HS-5 (cell line): ENCODE results near the gene RAD9A.

Experiments used
- DNase-seq: peaks from one replicate; pipeline ENCODE4 v3.0.0-alpha.2; 2012; ENCODE audit warnings: low read depth

The RAD9A gene

GRCh38 chr11:67391304-67392182 is at the start of gene RAD9A:
Gene RAD9A (plus strand): TSS chr11:67391986. CDS start chr11:67392045, 59 bp downstream.
- DNase-seq = no peak

GRCh38 chr11:67344264-67344663 is 47.5 kb upstream of the RAD9A start:
- DNase-seq = no peak

GRCh38 chr11:67345247-67345919 is 46.4 kb upstream of the RAD9A start:
- no peak for DNase-seq

DNA sequence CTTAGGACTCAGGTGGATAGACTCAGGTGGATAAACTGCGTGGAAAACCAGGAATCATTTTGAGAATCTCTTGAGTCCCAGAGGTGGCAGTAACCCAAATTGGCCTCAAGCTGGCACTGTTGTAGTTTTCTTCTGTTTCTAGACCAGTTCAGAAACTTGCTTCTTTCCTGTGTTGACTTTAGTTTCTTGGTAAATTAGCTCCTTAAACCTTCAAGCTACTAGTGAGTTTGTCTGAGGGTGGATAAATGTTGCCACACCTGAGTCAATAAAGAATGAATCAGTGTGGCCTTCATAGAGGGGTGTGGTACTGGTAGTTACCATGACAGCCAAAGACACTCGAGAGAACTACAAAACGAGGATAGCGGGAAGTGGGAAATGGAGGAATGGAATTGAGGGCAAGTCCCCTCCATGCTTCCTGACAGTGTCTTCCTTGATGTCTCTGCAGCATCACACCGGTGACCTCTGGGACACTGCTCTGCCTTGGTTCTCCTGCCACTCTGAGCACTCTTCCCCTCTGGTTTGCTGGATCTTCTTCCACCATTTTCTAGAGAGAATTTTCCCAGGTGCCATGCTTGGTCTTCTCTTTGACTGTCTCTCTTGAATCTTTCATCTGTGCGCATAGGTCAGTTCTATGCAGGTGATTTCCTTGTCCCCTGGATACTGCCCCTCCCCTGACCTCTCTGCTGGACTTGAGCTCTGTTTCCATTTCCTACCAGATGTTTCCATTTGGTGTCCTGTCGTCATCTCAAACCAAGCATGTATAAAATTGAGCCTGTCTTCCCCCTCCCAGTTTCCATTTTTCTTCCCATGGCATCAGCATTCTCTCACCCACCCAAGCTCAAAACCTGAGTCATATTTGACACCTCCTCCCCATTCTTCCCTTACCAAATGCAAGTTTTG is 45.6 kb upstream of the RAD9A start:
- DNase-seq = peak; percentile 23

- DNase-seq = no peak
These were observed 43.6 kb upstream of the RAD9A start for GRCh38 chr11:67347964-67348749.

DNA sequence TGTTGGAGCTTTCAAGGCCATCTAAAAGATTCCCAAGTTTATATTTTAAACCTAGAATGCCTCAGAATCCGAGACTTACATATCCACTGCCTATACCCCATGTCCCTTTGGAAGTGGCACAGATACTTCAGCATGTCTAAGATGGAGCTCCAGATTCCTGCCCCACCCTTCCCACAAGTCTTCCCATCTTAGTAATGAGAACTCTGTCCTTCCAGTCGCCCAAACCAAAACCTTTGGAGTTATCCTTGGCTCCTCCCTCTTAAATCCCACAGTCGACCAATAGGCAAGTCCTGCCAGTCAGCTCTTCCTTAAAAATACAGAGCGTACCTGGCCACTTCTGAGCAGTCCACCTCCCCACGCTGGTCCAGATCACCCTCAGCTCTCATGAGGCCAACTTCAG is 42.8 kb upstream of the RAD9A start:
- no peak for DNase-seq

DNA sequence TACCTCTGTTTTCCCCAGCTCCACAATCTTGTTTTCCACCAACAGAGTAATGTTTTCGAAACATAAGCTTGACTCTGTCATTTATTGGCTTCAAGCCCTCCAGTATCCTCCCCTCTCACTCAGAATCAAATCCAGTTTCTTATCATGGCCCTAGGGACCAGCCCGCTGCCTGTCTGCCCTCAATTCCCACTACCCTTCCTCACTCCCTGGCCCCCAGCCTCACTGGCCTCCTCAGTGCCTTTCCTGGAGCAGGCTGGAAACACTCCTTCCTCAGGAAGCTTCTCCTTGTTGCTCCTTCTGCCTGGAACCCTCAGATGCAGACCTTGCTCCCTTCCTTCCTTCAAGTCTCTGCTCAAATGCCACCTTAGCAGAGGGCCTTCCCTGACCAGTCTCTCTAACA is 42.3 kb upstream of the RAD9A start:
- DNase-seq = no peak

DNA sequence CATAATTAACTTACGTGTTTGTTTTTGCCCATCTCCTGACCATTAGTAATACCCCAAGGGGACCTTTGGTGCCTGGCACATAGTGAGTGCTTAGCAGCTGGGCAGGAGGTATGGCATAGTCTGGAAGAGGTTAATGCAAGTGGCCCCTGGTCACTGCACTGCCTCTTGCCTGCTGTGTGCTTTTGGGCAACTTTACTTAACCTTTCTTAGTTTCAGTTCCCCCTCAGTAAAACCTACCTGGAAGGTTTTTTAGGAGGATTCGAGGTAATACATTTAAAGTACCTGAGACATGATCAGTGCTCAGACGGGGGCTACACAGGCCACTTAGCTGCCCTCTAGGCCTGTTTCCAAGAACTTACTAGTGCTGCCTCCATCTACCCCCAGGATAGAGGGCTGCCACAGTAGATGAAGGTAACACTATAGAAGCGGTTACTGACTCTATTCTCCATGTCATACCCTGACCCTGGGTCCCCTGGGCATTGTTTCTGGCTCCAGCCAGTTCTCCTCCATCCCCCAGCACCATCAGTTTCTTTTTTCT is 41.8 kb upstream of the RAD9A start:
- DNase-seq = no peak

GRCh38 chr11:67351275-67352005 is 40.3 kb upstream of the RAD9A start:
- DNase-seq = no peak

GRCh38 chr11:67352546-67353316 is 39.1 kb upstream of the RAD9A start:
- DNase-seq = no peak

DNA sequence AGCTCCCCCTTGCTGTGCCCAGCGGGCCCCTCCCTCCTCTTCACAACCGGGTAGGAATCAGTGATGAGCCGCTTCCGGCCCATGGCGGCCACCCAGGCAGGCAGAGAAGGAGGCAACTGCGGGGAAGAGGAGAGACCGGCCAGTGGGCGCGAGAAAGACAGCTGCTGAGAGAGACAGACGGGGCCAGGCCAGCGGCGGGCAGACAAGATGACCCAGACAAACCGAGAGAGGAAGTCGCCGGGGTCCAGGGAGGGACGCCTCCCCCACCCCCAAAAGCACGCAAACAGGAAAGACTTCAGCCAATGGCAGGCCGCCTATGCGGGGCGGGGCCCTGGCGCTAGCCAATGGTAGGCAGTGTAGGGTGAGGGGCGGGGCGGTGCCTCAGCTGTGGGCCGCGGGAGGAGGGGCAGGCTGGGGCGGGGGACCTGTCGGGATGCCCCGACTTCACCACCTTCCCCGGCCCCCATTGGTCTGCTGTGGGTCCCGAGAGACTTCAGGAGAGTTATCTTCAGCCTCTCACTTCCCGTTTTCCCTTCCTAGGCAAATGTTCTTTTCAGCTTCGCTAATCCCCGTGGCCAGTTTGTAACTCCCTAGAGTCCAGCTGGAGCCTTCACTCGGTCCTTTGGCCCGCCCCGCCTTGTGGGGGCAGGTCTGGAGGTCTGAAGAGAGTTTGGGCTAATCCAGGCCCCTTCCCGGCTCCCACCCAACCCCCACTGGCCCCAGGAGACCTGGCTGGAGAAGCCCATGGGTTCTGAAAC is 38.3 kb upstream of the RAD9A start, which contains the start of gene POLD4:
TSS of gene POLD4 (minus strand) at position 230 of the 758 bp plus-strand sequence. CDS start at position 83, 147 bp downstream.
- peak; percentile 76 for DNase-seq

- peak; percentile 99 for DNase-seq
These were observed 37.4 kb upstream of the RAD9A start for GRCh38 chr11:67354075-67355022.

- DNase-seq = no peak
These were observed 36.6 kb upstream of the RAD9A start for GRCh38 chr11:67355023-67355793.

DNA sequence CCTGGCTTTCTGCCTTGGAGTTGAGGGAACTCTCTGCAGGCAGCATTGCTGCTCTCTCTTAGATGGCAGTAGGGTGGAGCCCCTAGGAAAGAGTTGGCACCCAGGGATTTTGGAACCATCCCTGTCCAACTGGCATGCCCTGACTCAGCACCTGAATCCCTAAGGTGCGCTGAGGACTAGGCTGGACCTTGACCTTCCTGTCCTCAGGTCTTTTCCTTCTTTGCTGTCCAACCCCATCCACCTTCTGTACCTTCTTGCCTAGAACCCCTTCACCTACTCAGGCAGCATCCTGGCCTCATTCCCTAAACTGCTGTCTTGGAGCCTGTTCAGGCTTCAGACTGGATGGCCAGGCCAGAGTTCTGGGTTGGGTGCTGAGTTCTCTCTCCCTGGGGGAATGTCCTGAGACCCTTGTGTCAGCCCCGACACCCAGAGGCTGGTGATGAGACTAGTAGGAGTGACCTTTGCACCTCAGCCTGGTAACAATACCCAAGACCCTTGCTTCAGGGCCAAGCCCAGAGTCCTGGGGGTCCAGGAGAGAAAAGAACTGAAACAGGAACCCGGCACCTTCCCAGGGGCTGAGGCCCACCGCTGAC is 35.9 kb upstream of the RAD9A start:
- DNase-seq = no peak

GRCh38 chr11:67356387-67356863 is 35.4 kb upstream of the RAD9A start:
- no peak for DNase-seq

GRCh38 chr11:67356864-67357561 is 34.8 kb upstream of the RAD9A start:
- no peak for DNase-seq
